ENCODE data around the gene ABCA3.
A peak's percentile ranks its signal among the peaks of the same experiment; 100 is the strongest.
"Not testable (repeated sequence)": the region's sequence is repeated elsewhere in the genome, so short reads cannot be mapped to it uniquely, and the experiment has no call there.

Gene ABCA3

DNA sequence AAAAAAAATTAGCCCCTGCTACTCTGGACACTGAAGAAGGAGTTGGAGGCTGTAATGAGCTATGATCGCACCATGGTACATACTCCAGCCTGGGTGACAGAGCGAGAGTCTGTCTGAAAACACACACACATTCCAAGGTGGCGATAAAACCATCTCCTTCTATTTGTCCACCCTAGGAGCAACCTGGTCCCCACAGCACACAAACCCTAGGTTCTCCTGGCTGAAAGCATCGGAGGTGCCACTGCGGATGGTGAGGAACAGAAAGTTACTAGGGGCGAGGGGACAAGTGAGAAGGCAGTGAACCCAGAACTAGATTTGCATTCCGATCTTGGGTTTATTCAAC is 87.8 kb downstream of the ABCA3 start:
- no peak for DNase-seq (ENCODE audit: low spot score)

DNA sequence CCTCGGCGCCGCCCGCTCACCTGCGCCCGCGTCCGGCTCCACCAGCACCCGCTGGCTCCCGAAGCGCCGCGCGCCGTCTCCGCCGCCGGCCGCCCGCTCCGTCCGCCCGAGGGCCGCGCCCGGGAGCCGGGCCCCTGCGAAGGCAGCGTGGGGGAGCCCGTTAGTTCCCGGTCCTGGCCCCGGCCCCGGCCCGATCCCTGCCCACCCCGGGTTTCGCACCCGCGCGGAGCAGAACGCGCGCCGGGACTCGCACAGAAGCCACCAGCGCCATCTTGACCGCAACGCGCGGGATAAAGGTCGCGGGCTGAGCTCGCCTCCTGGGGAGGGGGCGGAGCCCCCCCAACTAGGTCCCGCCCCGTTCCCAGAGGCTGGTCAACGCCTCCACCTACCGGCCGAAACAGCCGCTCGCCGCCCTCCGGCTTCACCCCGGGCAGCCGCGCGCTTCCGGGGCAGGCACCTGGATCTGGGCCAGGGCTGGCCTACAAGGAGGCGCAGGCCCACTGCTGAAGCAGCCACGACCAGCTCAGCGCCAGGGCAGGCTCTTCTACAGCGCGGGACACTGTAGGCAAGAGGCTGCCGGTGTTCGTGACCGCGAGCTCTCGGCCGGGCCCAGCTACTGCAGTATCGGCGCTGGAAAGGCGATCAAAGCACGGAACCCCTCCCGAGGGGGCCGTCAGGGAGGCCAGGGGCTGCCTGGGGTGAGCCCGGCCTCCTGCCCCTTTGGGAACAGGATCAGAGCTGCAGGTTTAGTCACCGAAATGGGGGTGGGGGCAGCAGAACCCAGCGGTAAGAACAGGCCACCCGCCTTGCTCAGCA is 89.0 kb downstream of the ABCA3 start, which contains the start of gene ECI1:
Gene ECI1, minus strand, starts transcription at position 292 of the 816 bp plus-strand sequence. Its CDS starts 21 bp downstream, at position 271.
- DNase-seq (ENCODE audit: low spot score): peak; percentile 95

DNA sequence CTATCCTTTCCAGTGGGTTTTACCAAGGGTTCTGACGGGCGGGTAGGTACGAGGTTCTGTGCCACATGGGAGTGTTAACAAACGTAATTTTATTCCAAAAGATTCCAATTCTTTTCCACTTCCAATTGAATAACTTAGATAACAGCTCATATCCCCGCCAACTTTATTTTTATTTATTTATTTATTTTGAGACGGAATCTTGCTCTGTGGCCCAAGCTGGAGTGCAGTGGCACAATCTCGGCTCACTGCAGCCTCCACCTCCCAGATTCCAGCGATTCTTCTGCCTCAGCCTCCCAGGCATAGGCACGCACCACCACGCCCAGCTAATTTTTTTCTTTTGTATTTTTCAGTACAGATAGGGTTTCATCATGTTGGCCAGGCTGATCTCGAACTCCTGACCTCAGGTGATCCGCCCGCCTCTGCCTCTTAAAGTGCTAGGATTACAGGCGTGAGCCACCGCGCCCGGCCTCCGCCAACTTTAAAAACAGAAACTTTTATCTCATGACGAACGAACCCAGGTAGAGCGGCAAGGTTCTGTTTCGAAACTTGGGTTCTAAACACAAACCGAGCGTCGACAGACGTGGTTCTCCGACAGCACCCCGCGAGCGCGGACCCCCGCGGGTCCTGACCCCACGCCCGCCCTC is 89.8 kb downstream of the ABCA3 start:
- no peak for DNase-seq (ENCODE audit: low spot score)

DNA sequence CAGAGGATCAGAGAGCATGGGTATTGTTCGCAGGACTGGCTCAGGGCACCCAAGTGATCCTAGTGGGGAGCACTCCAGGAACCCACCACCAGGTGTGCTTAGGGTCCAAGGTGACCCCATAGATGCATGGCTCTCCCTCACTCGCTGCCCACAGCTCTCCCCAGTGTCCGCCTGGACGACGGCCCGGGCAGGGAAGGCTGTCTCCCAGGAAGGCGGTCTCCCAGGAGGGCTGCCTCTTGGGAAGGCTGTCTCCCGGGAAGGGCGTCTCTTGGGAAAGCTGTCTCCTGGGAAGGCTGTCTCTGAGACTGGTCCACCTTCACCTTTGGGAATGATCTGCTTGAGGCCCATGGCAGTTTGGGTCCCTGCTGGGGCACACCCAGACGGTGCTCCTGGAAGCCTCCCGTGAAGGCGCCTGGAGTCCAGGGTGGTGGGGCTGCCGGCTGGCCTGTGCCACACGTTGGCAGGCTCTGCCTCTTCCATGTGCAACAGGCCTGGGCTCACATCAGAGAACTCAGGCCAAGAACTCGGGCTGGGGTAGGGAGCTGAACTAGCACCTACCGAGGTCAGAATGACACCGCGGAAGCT is 94.1 kb downstream of the ABCA3 start:
- no peak for DNase-seq (ENCODE audit: low spot score)

DNA sequence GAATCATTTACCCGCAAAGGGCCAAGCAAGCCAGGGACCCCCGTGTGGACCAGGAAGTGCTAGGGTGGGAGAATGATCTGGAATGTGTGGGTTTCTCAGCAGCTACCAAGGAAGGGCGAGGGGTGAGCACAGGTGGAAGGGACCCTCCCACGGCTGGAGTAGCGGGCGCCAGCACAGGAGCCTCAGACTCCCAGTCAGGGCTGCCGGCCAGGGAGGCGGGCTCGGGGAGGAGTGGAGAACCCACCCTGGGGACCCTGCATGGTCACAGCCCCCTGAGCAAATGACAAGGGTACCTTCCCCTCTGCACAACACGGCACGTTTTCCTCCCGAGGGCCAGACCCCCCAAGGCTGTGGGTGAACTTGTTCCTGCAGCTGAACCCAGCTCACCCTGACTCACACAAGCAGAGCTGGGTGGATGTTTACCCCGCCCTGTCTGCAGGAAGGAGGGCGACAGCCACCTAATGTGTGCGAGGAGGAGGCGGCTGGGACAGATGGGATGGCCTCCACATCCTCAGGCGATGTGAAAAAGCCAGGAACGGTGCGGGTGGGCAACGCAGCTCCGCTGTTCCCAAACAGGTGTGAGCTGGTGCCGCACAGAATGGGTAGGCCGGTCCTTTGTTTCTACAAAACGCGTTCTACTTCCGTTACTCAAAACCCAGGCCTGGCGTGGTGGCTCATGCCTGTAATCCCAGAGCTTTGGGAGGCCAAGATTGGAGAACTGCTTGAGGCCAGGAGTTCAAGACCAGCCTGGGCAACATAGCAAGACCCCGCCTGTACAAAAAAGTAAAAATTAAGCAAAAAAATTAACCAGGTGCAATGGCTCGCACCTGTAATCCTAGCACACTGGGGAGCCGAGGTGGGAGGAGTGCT is 95.4 kb downstream of the ABCA3 start:
- DNase-seq (ENCODE audit: low spot score): no peak

DNA sequence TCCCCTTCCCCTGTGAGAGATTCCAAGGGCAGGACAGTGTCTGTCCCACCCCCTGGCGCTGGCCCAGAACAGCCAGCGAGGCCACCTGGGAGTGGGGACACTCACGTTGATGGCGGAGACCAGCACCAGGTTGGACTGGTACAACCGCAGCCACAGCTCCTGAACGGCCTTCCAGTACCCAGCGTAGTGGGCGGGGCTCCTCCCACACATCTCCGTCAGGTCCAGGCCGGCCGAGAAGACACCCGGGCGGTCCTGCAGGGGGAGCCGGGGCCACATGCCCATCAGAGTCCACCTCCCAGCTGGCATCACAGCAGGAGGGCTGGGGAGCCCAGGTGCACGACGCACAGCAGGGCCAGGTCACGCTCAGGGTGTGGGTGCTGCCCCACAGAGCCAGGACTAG is 96.2 kb downstream of the ABCA3 start:
- DNase-seq (ENCODE audit: low spot score): no peak

DNA sequence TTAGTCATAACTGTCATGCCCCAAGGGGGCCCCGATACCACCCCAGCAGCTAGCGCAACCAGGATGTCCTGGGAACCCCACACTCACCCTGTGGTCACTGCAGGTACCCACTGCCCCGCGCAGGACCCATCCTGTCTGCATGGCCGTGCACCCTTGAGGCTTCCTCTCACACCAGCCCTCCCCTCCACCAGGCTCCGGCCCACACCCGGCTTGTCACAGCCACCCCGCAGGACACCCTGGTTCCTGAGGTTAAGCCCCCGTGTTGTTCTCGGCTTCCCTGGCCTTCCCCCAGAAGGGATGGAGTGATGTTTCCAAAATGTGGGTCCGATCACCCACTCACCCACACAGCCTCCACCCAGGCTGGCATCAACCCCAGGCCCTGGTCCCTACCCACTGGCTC is 96.7 kb downstream of the ABCA3 start:
- DNase-seq (ENCODE audit: low spot score): no peak

DNA sequence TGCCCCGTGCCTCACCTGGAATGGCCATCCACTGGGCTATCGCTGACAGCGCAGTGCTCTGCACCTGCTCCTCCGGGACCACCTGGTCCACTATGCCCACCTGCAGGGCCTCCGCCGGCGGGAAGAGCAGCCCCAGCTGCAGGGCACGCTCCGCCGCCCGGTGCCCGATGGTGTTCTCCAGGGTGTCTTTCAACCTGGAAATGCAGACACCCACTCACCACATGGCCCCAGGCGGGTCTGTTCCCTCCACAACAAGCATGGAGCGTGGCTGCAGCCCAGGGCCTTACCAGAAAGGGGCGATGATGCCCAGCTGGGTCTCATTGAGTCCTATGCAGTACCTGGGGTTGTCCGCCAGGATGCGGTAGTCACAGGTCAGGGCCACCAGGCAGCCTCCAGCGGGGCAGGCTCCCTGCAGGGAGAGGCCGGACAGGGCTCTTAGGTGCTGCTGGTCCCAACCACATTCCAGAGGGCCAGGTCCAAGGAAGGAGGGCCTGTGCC is 97.4 kb downstream of the ABCA3 start:
- DNase-seq (ENCODE audit: low spot score): no peak

DNA sequence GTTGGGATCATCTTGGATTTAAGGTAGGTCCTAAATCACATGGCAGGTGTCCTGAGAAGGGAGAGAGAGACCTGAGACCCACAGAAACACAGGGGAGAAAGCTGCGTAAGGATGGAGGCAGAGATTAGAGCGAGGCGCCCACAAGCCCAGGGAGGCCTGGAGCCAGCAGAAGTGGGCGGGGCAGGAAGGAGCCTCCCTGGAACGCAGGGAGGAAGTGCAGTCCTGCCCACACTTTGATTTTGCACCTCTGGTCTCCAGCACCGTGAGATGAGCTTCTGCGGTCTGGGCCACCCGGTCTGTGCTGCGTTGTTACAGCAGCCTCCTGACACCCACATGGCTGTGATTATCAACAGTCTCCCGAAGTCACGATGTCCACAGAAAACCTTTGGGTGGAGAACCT is 97.9 kb downstream of the ABCA3 start:
- no peak for DNase-seq (ENCODE audit: low spot score)

DNA sequence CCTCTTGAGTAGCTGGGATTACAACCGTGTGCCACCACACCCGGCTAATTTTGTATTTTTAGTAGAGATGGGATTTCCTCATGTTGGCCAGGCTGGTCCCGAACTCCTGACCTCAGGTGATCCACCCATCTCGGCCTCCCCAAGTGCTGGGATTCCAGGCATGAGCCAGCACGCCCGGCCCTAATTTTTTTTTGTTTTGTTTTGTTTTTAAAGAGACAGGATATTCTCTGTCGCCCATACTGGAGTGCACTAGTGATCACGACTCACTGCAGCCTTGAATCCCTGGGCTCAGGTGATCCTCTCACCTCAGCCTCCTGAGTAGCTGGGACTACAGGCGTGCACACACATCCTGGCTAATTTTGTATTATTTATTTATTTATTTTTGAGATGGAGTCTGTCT is 100.2 kb downstream of the ABCA3 start:
- not testable (repeated sequence) for DNase-seq (ENCODE audit: low spot score)

DNA sequence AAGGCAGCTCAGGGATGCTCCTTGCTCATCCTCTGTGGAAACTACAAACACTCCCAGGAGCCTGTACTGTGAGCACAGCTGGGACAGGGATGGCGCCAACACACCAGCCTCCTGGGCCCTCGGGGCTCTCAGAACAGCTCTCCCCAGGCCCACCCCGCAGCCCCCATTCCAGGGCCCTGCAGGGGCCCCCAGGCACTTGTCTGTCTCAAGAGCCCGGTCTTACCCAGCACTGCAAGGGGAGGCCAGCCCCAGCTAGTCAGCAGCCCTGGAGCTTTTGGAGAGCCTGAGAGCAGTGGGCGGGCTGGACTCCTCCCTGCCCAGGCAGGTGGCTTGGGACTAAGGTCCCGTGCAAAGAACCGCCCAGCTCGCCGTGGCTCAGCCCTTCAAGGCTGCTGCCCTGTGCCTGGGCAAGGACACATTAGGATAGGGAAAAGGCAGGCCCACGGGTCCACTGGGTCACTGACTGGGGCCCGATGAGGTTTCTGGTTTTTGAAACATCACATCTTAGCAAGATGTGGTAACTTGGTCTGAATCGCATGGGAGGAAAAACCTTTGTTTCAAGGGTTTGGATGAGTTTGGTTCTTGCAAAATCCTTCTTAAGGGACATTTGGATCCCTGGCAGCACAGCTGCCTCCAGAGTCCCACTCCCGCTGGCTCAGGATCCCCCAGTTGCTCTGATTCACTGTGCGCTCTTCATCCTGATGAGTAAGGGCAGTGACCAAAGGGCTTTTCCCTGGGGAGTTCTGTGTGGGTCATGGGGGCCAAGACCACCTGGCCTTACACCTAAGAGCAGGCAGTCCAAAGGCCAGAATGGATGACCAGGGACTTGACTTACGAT is 101.5 kb downstream of the ABCA3 start:
- no peak for DNase-seq (ENCODE audit: low spot score)

DNA sequence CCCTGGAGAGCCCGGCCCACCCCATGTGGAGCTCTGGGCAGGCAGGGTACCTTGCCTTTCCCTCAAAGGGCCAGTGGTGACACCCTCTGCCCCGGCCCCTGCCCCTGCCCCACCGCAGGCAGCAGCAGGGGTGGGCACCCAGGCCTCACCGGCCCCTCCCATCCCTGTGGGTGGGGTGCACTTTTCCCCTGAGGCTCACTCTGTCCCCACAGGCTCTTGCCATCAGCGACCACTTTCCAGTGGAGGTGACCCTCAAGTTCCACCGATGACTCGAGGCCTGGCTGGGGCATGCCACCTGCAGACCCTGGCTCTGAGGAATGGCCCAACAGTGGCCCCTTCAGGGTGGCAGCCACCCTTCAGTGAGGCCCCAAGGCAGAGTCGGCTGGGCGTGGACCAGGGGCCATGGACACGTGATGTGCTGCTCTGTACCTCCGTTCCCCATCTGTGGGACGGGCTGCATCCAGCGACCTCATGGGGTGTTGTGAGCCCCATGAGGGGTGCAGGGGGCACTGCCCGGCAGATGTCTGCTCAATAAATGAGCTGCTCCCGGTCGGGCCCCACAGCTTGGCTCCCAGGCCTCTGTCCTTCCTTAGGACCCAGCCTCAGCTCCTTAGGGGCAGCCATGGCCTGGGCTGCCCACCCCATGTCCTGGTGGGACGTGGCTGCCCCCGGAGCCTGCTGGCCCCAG is 102.2 kb downstream of the ABCA3 start:
- DNase-seq (ENCODE audit: low spot score): no peak

DNA sequence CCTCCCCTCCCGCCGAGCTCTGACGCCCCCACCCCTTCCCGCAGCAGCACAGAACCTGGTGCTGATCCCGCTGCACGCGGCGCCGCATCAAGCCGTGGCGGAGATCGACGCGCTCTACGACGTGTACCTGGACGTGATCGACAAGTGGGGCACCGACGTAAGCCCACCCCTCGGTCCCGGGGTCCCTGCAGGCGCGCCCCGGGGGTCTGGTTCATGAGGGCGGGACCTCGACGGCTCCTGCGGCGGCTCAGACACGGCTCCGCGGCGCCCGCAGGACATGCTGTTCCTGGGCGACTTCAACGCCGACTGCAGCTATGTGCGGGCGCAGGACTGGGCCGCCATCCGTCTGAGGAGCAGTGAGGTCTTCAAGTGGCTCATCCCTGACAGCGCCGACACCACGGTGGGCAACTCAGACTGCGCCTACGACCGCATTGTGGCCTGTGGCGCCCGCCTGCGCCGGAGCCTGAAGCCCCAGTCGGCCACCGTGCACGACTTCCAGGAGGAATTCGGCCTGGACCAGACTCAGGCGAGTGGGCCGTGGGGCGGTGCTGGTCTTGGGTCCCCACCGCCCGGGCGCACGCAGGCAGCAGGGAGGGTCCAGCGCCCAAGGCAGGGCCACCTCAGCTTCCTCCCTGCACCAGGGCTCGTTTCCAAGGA is 102.9 kb downstream of the ABCA3 start:
- no peak for DNase-seq (ENCODE audit: low spot score)

DNA sequence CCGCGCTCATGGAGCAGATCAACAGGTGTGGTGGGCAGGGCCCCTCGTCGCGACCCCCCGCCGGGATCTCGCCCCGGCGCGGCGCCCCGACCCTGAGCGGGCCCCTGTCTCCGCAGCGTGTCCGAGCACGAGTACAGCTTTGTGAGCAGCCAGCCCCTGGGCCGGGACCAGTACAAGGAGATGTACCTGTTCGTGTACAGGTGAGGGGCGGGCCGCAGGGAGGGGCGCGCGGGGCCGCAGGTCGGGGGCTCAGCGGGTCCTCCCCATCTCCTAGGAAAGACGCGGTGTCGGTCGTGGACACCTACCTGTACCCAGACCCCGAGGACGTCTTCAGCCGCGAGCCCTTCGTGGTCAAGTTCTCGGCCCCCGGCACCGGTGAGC is 103.4 kb downstream of the ABCA3 start:
- no peak for DNase-seq (ENCODE audit: low spot score)

DNA sequence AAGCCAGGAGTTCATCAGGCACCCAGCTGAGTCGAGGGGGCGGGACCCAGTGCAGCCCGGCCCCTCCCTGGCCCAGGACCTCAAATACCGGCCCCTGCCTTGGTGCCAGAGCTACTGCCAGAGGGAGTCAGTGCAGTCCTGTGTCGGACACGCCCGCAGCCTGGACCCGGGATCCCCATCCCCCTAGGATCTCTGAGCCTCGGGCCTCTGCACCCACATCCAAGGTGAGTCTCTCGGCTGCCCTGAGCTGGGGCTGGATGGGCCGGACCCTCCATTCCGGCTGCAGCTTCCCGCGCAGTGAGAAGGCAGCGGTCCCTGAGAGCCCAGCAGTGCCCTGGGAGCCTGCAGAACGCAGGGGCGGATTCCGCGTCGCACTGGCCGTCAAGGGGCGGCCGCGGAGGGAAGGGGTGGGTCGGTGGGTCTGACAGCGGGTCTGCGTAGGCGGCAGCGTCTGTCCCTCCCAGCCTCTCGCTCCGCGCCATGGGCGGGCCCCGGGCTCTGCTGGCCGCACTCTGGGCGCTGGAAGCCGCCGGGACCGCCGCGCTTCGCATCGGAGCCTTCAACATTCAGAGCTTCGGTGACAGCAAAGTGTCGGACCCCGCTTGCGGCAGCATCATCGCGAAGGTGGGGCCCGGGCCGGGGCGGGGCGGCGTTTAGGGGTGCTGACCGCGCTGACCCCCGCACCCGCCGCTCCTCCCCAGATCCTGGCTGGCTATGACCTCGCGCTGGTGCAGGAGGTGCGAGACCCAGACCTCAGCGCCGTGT is 104.0 kb downstream of the ABCA3 start, which contains the start of gene DNASE1L2:
Gene DNASE1L2, plus strand, starts transcription at position 108 of the 765 bp plus-strand sequence. Its CDS starts 373 bp downstream, at position 481.
- DNase-seq (ENCODE audit: low spot score): no peak

DNA sequence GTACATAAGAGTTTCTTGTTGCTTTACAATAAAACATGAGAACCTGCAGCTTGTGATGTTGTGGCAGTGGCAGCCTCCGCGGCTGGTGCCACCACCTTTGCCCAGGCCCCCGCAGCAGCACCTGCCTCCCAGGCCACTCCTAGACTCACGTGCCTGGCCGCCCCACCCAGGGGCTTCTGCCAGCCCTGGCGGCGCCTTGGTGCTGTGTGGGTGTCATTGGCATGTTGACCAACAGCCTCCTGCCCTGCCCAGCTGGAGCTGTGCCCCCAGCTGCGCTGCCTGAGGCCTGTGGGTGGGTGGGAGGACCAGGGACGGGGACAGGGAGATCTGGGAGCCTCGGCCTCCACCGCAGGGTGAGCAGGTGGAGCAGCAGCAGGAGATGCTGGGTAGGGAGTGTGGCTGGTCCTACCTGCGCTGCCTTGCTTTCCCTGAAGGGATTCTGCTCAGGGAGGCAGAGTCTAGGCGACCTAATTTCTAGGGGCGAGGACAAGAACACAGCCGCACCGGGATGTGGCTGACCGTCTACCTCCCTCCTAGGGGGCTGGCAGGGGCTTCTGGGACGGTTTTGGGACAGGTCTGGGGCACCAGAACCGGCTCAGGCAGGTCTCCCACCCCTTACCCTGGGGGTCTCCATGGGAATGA is 104.7 kb downstream of the ABCA3 start:
- DNase-seq (ENCODE audit: low spot score): no peak

DNA sequence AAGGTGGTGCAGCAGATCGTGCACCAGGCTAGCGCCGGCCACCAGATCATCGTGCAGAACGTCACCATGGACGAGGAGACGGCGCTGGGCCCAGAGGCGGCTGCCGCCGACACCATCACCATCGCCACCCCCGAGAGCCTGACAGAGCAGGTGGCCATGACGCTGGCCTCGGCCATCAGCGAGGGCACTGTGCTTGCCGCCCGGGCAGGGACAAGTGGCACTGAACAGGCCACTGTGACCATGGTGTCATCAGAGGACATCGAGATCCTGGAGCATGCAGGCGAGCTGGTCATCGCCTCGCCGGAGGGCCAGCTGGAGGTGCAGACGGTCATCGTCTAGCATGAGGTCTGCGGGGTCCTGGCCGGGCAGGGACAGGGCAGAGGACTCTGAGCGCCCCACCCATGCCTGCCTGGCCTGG is 105.3 kb downstream of the ABCA3 start:
- no peak for DNase-seq (ENCODE audit: low spot score)

DNA sequence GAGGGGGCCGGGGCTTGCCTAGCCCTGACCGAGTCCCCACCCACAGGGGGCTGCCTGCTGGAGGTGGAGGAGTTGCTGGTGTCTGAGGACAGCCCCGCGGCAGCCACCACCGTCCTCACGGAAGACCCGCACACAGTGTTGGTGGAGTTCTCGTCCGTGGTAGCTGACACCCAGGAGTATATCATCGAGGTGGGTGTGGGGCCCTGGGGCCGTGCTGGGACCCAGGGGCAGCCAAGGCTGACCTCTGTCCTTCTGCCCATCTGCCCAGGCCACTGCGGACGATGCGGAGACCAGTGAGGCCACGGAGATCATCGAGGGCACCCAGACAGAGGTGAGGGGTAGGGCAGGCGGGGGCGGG is 105.7 kb downstream of the ABCA3 start:
- DNase-seq (ENCODE audit: low spot score): no peak

Data from left forelimb (tissue), 1 donor.